SH-SY5Y (cell line): ENCODE measurements around the gene PARD3.

Experiments used
- GATA2 ChIP-seq: IDR thresholded peaks from 2 replicates; pipeline ENCODE4 v1.6.1; 2011; ENCODE audit warnings: mild to moderate bottlenecking, low read depth, low read length
- GATA3 ChIP-seq: IDR thresholded peaks from 2 replicates; pipeline ENCODE4 v1.6.1; 2011; ENCODE audit warnings: low read depth, mild to moderate bottlenecking, low read length, moderate library complexity

- no peak for TF ChIP-seq GATA2
- no peak for TF ChIP-seq GATA3
These were observed 340.4 kb downstream of the PARD3 start for GRCh38 chr10:34474555-34475273.
